ENCODE measurements around the gene S100A16. TPM values are rescaled to one million over a fixed set of nuclear protein-coding genes. Genes with fewer than 3 reads are reported as not detected.

Gene S100A16
- total and polyA plus RNA-seq, 12 donors = 28.8 to 176 (median 43.5) TPM

- intact Hi-C loops (cut with DNase I) = no loop called here
- Histone ChIP-seq H3K9me3 (no peaks in the 10 kb centered on the region), H3K4me3 (no peak overlapping the region), H3K4me1 (peaks cover 0 to 19% (median 3%) of the 10 kb centered on the region in 9 donors), H3K27me3 (no peaks in the 10 kb centered on the region), H3K27ac (no peak overlapping the region), H3K36me3 (peaks cover 0 to 15% (median 0%) of the 10 kb centered on the region in 9 donors)
- ATAC-seq = no peak
- DNase-seq = no peak
- TF ChIP-seq CTCF (IDR thresholded peaks at IDR 0.05) = no peak
- WGBS, 2 donors = 90 to 93% methylated on average over 7 of the region's 7 CpGs
These were observed 13.1 kb downstream of the S100A16 start for GRCh38 chr1:153599847-153600246.

- H3K36me3 ChIP-seq = peaks cover 0 to 8% (median 0%) of the 10 kb centered on the region in 9 donors
- TF ChIP-seq CTCF (IDR thresholded peaks at IDR 0.05) = no peak
- no peaks in the 10 kb centered on the region for H3K9me3 ChIP-seq
- DNase-seq (no peak), ATAC-seq (peak in 7 of 8 donors; percentile 49 to 88 (median 81))
- H3K4me3 ChIP-seq = no peak overlapping the region
- no peaks in the 10 kb centered on the region for H3K27me3 ChIP-seq
- H3K27ac ChIP-seq = peak overlapping the region in 6 of 10 donors; percentile 8 to 70 (median 54)
- 68 to 74% methylated on average over 7 of the region's 7 CpGs for WGBS, 2 donors
- peaks cover 0 to 19% (median 3%) of the 10 kb centered on the region in 9 donors for H3K4me1 ChIP-seq
- intact Hi-C loops (cut with DNase I) = no loop called here
These were observed 14.4 kb downstream of the S100A16 start for GRCh38 chr1:153598309-153599172.

GRCh38 chr1:153597206-153597605, 15.7 kb downstream of the S100A16 start:
- no peak overlapping the region for H3K27ac ChIP-seq
- no peak for TF ChIP-seq CTCF (IDR thresholded peaks at IDR 0.05)
- WGBS, 2 donors = 91% methylated on average over 6 of the region's 6 CpGs
- no peaks in the 10 kb centered on the region for H3K27me3 ChIP-seq
- no peaks in the 10 kb centered on the region for H3K9me3 ChIP-seq
- H3K36me3 ChIP-seq = peaks cover 0 to 8% (median 0%) of the 10 kb centered on the region in 9 donors
- no peak overlapping the region for H3K4me3 ChIP-seq
- intact Hi-C loops (cut with DNase I) = no loop called here
- peaks cover 0 to 19% (median 3%) of the 10 kb centered on the region in 9 donors for H3K4me1 ChIP-seq
- DNase-seq (no peak), ATAC-seq (no peak)

GRCh38 chr1:153592748-153593147, 20.2 kb downstream of the S100A16 start:
- no peak for ATAC-seq
- H3K4me3 ChIP-seq = no peak overlapping the region
- no peaks in the 10 kb centered on the region for H3K36me3 ChIP-seq
- H3K9me3 ChIP-seq = no peaks in the 10 kb centered on the region
- WGBS, 2 donors = 67 to 70% methylated on average over 4 of the region's 4 CpGs
- peaks cover 0 to 1% (median 0%) of the 10 kb centered on the region in 9 donors for H3K4me1 ChIP-seq
- H3K27ac ChIP-seq = no peak overlapping the region
- no peak for DNase-seq
- H3K27me3 ChIP-seq = no peaks in the 10 kb centered on the region
- intact Hi-C loops (cut with DNase I) = no loop called here
- no peak for TF ChIP-seq CTCF (IDR thresholded peaks at IDR 0.05)
